Central memory CD8-positive, alpha-beta T cell (primary cell): ENCODE data around the gene CDC14A.
A peak's percentile ranks its signal among the peaks of the same experiment; 100 is the strongest.

Experiments
- ATAC-seq: fragments of 150-1000 bp; cut with Tn5 transposase; replicated peaks from 2 replicates; pipeline ENCODE4 v1.10.0; 2022; ENCODE audit warnings: mild to moderate bottlenecking, moderate FRiP score, moderate number of reproducible peaks; ENCODE audit not compliant: poor library complexity, severe bottlenecking; ENCODE audit errors: extremely low read depth
- DNase-seq, 2 donors: peaks; one replicate each; pipeline ENCODE4 v3.0.0; 2021; ENCODE audit warnings: low spot score in 2 of 2
- H3K27ac Mint-ChIP-seq: one replicate; pipeline ENCODE4 v1.8.0; 2022; ENCODE audit warnings: low read depth, mild to moderate bottlenecking, moderate library complexity, mixed read lengths
- H3K27me3 Mint-ChIP-seq: one replicate; pipeline ENCODE4 v1.8.0; 2022; ENCODE audit warnings: mixed read lengths
- H3K36me3 Mint-ChIP-seq: one replicate; pipeline ENCODE4 v1.8.0; 2022; ENCODE audit warnings: mild to moderate bottlenecking, moderate library complexity, mixed read lengths; ENCODE audit not compliant: insufficient read depth
- H3K4me1 Mint-ChIP-seq: one replicate; pipeline ENCODE4 v1.8.0; 2022; ENCODE audit warnings: mixed read lengths
- H3K4me3 Mint-ChIP-seq: one replicate; pipeline ENCODE4 v1.8.0; 2022; ENCODE audit warnings: mild to moderate bottlenecking, moderate library complexity, mixed read lengths
- H3K9me3 Mint-ChIP-seq: one replicate; pipeline ENCODE4 v1.8.0; 2022; ENCODE audit warnings: mixed read lengths

The CDC14A gene

GRCh38 chr1:100506217-100506616, 153.9 kb downstream of the CDC14A start:
- no peak for DNase-seq
- Mint-ChIP-seq H3K27ac (no peak overlapping the region), H3K36me3 (peaks cover 28% of the 10 kb centered on the region), H3K4me1 (peaks cover 20% of the 10 kb centered on the region), H3K4me3 (no peak overlapping the region), H3K9me3 (no peaks in the 10 kb centered on the region), H3K27me3 (no peaks in the 10 kb centered on the region)
- ATAC-seq, result no peak

DNA sequence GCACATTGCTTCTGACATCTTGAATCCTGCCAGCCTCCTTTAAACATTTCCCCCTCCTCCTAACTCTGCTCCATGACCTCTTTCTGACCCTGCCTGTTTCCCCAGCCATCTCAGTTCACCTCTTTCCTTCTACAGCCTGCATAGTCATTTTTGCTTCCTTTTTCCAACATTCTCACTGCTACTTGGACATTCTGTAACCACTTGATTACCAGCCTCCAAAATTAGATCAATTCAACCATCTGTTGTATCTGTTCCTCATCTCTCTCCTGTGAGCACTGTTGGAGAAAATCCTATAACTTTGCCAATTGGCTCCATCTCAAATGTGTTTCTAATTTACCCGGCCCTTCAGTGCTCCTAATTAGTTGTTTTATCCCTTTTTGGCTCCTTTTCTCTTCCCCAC, 158.1 kb downstream of the CDC14A start:
- no peak for DNase-seq
- Mint-ChIP-seq H3K27ac (no peak overlapping the region), H3K27me3 (no peaks in the 10 kb centered on the region)

DNA sequence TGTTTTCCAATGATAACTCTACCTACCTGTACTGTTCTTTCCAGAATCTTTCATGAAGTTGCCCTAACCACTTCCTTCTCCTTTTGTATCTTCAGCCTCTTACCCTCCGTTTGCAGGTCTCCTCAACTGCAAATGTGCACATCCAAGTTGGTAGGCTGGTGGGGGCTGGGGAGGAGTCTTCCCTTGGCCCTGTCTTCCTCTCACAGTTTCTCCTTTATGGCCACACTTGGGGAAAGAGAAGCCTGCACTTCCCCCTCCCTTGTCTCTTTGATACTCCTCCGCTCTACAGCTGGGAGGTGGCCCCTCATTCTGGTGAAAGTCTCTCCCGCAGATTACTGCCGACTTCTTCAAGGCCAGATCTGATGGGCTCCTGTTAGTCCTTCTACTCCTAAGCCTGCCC, 158.8 kb downstream of the CDC14A start:
- no peak overlapping the region for H3K4me3 Mint-ChIP-seq
- H3K9me3 Mint-ChIP-seq, result no peaks in the 10 kb centered on the region
- no peak for DNase-seq

More for the DNA sequence above, 158.1 kb downstream of the CDC14A start:
- Mint-ChIP-seq H3K4me1 (peaks cover 12% of the 10 kb centered on the region), H3K4me3 (no peak overlapping the region), H3K36me3 (peaks cover 20% of the 10 kb centered on the region), H3K9me3 (no peaks in the 10 kb centered on the region)
- no peak for ATAC-seq

DNA sequence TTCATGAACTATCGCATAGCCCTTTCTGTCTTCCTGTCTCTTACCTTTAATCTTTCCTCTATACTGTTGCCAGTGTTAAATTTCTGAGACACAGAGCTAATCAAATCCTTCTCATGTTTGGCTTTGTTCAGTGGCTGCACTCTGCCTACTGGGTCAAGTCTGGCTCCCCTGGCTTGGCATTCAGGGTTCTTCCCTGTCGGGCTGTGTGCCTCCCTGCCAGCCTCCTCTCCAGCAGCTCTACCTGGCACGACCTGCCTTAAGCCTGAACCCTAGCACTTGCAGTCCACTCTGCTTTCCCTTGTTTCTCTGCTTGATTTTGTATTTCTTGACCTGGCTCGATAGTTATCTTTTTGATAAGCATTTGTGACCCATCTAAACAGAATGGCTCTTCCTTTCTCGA, 159.5 kb downstream of the CDC14A start:
- Mint-ChIP-seq H3K4me3 (no peak overlapping the region), H3K9me3 (no peaks in the 10 kb centered on the region), H3K36me3 (peaks cover 25% of the 10 kb centered on the region), H3K4me1 (peaks cover 10% of the 10 kb centered on the region), H3K27ac (no peak overlapping the region), H3K27me3 (no peaks in the 10 kb centered on the region)
- DNase-seq, result no peak
- ATAC-seq, result no peak

More for the DNA sequence above, 158.8 kb downstream of the CDC14A start:
- no peak for ATAC-seq
- H3K27ac Mint-ChIP-seq, result no peak overlapping the region
- H3K27me3 Mint-ChIP-seq, result no peaks in the 10 kb centered on the region
- peaks cover 8% of the 10 kb centered on the region for H3K4me1 Mint-ChIP-seq
- peaks cover 25% of the 10 kb centered on the region for H3K36me3 Mint-ChIP-seq

- Mint-ChIP-seq H3K27ac (no peak overlapping the region), H3K27me3 (no peaks in the 10 kb centered on the region), H3K36me3 (peaks cover 27% of the 10 kb centered on the region), H3K9me3 (no peaks in the 10 kb centered on the region), H3K4me3 (no peak overlapping the region), H3K4me1 (peaks cover 13% of the 10 kb centered on the region)
- no peak for DNase-seq
- ATAC-seq, result no peak
Observed at GRCh38 chr1:100512803-100513352, 160.6 kb downstream of the CDC14A start.

- H3K27ac Mint-ChIP-seq, result no peak overlapping the region
- ATAC-seq (no peak), DNase-seq (no peak)
- peaks cover 5% of the 10 kb centered on the region for H3K4me1 Mint-ChIP-seq
- no peaks in the 10 kb centered on the region for H3K9me3 Mint-ChIP-seq
- peaks cover 28% of the 10 kb centered on the region for H3K36me3 Mint-ChIP-seq
- H3K27me3 Mint-ChIP-seq, result no peaks in the 10 kb centered on the region
- no peak overlapping the region for H3K4me3 Mint-ChIP-seq
Observed at GRCh38 chr1:100516857-100517256, 164.6 kb downstream of the CDC14A start.

GRCh38 chr1:100517515-100517914, 165.2 kb downstream of the CDC14A start:
- no peak for DNase-seq
- no peak overlapping the region for H3K4me3 Mint-ChIP-seq
- peaks cover 28% of the 10 kb centered on the region for H3K36me3 Mint-ChIP-seq
- peaks cover 5% of the 10 kb centered on the region for H3K4me1 Mint-ChIP-seq
- no peak overlapping the region for H3K27ac Mint-ChIP-seq
- H3K9me3 Mint-ChIP-seq, result no peaks in the 10 kb centered on the region
- no peak for ATAC-seq
- no peaks in the 10 kb centered on the region for H3K27me3 Mint-ChIP-seq

DNA sequence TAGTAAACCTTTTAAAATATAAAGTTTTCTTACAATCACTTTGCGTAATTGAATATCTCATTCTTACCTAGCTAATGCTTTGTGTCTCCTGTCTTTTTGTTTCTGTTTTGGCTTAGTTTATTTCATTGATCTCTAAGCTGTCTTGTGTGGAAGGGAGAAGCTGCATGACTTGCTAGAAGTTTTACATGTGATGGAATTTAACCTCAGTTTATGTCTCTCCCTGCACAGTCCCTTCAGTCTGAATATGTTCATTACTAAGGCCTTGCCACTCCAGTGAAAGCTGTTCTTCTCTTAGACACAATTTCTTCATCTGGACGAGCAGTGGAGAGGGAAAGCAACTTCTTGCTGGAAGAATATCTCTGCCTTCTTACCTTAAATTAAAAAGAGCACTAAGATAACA, 165.7 kb downstream of the CDC14A start:
- no peaks in the 10 kb centered on the region for H3K9me3 Mint-ChIP-seq
- H3K27ac Mint-ChIP-seq, result no peak overlapping the region
- H3K36me3 Mint-ChIP-seq, result peaks cover 30% of the 10 kb centered on the region

GRCh38 chr1:100523038-100523652, 170.8 kb downstream of the CDC14A start:
- Mint-ChIP-seq H3K27me3 (no peaks in the 10 kb centered on the region), H3K27ac (no peak overlapping the region)

More for the DNA sequence above, 165.7 kb downstream of the CDC14A start:
- H3K27me3 Mint-ChIP-seq, result no peaks in the 10 kb centered on the region
- ATAC-seq, result no peak
- no peak for DNase-seq
- peaks cover 5% of the 10 kb centered on the region for H3K4me1 Mint-ChIP-seq
- no peak overlapping the region for H3K4me3 Mint-ChIP-seq

DNA sequence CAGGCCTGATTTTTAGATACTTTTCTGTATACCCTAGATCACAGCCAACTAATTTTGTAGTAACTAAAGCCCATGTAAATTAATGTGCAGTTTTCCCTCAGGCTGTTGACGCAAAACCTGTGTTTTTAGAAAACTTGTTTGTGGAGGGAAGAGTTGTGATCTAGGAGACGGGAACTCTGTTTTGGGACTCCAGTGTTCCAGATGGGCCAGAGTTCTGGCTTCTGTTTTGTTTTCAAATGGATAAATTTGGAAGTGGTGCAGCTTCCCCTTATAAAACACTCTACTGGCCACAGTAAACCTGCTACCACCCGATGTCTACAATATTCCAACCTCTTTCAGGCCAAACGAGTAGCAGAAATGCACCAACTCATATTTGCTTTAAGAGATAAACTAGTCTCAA, 172.0 kb downstream of the CDC14A start:
- ATAC-seq (no peak), DNase-seq (no peak)
- H3K27ac Mint-ChIP-seq, result no peak overlapping the region
- H3K36me3 Mint-ChIP-seq, result peaks cover 8% of the 10 kb centered on the region
- no peaks in the 10 kb centered on the region for H3K9me3 Mint-ChIP-seq
- no peaks in the 10 kb centered on the region for H3K4me1 Mint-ChIP-seq
- no peaks in the 10 kb centered on the region for H3K27me3 Mint-ChIP-seq
- no peak overlapping the region for H3K4me3 Mint-ChIP-seq

More at GRCh38 chr1:100523038-100523652, 170.8 kb downstream of the CDC14A start:
- H3K4me1 Mint-ChIP-seq, result no peaks in the 10 kb centered on the region
- DNase-seq (no peak), ATAC-seq (no peak)
- no peaks in the 10 kb centered on the region for H3K9me3 Mint-ChIP-seq
- peaks cover 16% of the 10 kb centered on the region for H3K36me3 Mint-ChIP-seq
- H3K4me3 Mint-ChIP-seq, result no peak overlapping the region

GRCh38 chr1:100526894-100527293, 174.6 kb downstream of the CDC14A start:
- Mint-ChIP-seq H3K4me3 (no peak overlapping the region), H3K9me3 (no peaks in the 10 kb centered on the region), H3K36me3 (peaks cover 4% of the 10 kb centered on the region), H3K27me3 (no peaks in the 10 kb centered on the region), H3K27ac (no peak overlapping the region), H3K4me1 (peaks cover 17% of the 10 kb centered on the region)
- ATAC-seq (no peak), DNase-seq (no peak)

DNA sequence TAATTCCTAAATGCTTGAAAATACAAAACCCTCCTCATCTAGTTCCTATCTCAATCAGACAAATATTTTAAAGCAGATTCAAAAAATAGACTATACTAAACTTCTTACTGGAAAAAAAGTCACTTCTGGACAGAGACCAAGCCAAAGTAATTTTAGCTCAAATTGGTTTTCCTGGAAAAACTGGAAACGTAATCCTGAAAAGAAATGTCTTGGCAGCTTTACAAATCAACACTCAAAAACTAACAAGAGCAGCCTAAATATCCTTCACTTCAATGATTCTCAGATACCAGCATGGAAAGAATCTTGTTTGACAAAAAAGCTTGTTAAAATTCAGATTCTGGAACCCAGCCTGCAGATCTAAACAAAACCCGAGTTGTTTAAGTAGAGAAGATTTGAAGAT, 176.6 kb downstream of the CDC14A start:
- Mint-ChIP-seq H3K9me3 (no peaks in the 10 kb centered on the region), H3K4me1 (peaks cover 34% of the 10 kb centered on the region), H3K27ac (peak overlapping the region; percentile 21), H3K36me3 (no peaks in the 10 kb centered on the region), H3K4me3 (no peak overlapping the region), H3K27me3 (no peaks in the 10 kb centered on the region)
- ATAC-seq, result no peak
- DNase-seq, result no peak

GRCh38 chr1:100530141-100530540, 177.8 kb downstream of the CDC14A start:
- H3K27me3 Mint-ChIP-seq, result peaks cover 5% of the 10 kb centered on the region
- no peak overlapping the region for H3K4me3 Mint-ChIP-seq
- H3K36me3 Mint-ChIP-seq, result no peaks in the 10 kb centered on the region
- ATAC-seq (no peak), DNase-seq (no peak)
- peaks cover 34% of the 10 kb centered on the region for H3K4me1 Mint-ChIP-seq
- H3K9me3 Mint-ChIP-seq, result no peaks in the 10 kb centered on the region
- peak overlapping the region; percentile 21 for H3K27ac Mint-ChIP-seq
